HG03039 (cell line): ENCODE measurements around the gene GFRA1.

Experiments used
- ATAC-seq: cut with Tn5 transposase; IDR thresholded peaks from one replicate; pipeline ENCODE4 v1.9.1; 2021; ENCODE audit warnings: mild to moderate bottlenecking, moderate library complexity; ENCODE audit not compliant: unreplicated experiment

Gene GFRA1

DNA sequence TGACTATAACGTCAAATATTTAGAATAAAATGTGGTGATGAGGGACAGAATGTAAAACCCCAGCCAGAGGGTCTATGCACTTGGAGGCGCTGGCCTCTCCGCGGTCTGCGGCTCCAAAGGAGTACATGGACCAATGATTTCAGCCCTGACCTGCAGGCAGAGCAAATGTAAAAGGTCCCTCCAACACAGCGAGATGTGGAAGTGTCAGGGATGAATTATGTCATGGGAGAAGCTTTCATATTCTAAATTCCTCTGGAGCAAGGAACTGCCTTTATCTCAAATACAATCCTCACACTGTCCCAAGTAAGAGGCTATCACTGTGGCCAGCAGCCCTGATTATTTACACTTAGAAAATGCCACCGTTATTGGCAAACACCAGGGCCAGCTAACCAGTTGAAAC is 139.4 kb downstream of the GFRA1 start:
- ATAC-seq, result no peak

- no peak for ATAC-seq
Measured at GRCh38 chr10:116132780-116133399, 140.1 kb downstream of the GFRA1 start.

- ATAC-seq, result no peak
Measured at GRCh38 chr10:116130006-116130405, 143.0 kb downstream of the GFRA1 start.

GRCh38 chr10:116126954-116127695 is 145.9 kb downstream of the GFRA1 start:
- ATAC-seq, result no peak

DNA sequence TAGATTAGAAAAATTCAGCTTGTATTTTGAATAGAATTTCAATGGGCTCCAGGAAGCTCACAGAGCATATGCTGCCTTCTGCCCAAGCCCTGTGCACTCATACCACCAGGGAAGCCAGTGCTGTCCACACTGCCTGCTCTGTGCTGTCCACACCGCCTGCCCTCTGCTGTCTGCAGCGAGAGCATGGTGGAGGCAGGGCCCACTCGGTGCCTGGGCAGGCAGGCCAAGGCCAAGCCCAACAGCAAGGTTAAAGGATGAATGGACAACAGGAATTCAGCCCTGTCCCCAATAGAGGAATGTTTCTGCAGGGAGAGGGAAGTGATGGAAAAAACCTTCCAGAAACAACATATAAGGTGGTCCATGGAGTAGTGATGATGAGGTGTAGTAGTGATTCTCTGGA is 146.8 kb downstream of the GFRA1 start:
- ATAC-seq, result no peak

DNA sequence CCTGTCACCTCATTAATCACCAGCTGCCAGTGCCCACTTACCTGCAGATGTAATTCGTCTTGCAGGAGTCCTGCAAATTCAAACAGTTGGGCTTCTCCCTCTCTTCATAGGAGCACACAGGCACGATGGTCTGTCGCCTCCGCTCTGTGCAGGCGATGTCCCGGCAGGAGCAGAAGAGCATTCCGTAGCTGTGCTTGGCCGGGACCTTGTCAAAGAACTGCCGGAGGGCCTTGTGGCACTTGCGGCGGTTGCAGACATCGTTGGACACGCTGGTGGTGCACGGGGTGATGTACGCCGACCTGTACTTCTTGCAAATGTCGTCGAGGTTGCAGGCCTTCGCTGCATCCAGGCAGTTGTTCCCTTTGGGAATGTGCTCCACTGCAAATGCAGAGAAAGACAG is 147.8 kb downstream of the GFRA1 start:
- ATAC-seq, result no peak

DNA sequence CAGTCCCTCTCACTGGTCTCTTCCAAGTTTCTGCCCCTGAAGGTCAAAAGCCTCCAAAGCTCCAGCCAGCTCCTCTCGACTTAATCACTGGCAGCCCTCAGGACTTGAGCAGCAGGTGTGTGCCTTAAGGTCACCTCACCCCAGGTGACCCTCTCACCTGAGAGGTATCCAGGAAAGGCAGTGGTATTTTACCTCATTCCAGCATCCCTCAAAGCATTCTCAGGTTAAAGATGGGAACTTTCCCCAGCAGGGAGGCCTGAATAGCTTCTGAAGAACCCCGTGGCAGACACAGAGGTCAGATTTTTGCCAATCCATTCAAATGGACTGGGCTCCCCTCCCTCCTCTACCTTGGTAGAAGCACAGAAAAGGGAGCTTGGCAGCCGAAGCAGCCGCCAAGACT is 148.2 kb downstream of the GFRA1 start:
- no peak for ATAC-seq

DNA sequence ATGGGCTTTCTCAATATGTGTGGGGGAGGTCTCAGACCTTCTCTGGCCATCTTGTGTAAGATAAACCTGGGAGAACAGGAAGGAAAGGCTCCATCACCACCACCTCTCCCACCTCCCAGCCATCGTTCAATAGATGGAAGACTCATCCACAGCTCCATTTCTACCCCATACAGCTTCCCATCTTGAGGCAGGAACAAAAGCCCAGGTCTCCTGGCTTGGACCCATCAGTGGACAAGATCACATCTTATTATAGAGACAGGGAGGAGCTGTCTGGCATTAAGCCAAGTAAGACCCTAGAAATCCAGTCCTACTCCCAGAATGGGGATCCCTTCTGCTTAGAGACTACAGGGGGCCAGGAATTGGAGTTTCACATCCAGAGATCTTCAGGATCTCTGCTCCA is 150.3 kb downstream of the GFRA1 start:
- ATAC-seq, result no peak

DNA sequence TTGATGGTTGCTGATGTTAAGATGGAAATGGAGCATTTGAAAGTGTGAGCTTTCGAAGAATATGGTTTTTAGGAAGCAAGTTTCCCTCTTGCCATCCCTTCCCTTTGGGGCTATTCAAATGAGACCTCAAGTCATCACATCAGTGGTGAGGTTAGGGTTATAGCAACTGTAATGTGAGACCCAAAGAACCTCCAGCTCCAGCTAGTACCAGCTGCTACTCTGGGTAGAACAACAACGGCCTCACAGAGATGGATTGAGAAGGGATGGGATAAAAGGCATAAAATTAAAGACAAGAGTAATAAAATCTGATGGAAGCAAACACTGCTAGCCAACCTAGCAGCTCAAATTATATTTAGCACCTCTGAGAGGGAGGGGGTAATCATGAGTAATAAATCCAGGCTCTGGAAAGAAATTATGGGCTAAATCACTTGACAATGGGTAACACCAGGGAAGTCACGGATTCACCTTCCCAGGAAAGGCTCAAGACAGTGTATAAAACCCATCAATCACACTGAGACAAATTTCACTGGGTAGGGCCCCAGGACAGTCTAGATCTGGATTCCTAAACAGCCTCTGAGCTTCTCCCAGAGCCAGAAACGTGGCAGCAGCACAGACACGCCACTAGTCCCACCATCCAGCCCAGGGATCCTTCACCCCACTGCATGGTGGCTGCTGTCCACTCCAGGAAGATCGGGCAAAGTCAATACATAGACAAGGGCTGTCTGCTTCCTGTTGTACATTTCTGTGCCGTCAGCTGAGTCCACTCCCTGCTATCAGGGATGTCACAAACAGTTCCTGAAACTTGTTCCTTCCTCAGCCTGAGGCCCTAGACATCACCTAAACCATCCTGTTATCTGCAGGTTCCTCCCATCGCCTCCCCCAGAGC is 151.1 kb downstream of the GFRA1 start:
- no peak for ATAC-seq

- ATAC-seq, result no peak
Measured at GRCh38 chr10:116120688-116121455, 152.1 kb downstream of the GFRA1 start.

GRCh38 chr10:116118847-116119246 is 154.2 kb downstream of the GFRA1 start:
- ATAC-seq, result no peak

DNA sequence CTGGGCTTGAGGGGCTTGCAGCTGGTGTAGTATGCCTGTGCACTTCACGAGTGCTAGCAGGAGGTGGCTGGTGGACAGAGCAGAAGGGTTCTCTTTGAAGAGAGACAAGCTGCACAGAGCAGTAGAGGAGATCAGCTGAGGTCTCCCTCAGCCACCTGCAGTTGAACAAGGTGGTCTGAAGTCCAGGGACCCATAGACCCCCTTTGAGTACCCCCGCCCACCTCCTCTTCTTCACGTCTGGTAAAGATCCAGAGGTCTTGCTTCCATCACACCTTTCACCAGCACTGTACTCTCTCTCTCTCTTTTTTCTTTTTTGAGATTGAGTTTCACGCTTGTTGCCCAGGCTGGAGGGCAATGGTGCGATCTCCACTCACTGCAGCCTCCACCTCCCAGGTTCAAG is 157.2 kb downstream of the GFRA1 start:
- no peak for ATAC-seq

DNA sequence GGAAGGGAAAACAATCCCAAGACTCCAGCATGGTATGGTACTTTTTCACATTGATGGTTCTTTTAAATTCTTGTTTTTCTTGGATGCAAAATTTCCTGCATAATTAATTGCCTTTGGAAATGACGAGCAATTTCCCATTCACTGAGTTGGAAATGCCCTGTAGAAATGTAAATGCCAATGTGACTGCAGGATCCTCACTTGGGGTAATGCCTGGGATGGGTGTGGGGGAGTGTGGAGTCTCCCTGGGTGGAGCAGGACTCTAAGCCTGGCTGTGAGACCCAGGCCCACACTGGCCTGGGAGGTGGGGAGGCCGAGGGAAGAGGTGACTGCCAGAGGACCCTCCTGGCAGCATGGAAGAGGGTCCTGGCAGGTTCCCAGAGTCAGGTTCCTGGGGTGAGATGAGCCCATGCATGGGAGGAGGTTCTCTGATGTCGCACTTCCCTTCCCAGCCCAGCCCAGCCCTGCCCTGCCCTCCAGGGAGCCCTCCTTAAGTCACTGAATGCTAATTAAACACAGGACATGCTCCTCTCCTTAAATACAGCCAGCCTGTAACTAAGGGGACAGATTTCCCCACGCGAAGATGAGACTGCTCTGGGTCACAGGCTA is 157.9 kb downstream of the GFRA1 start:
- ATAC-seq, result no peak

GRCh38 chr10:116113721-116114501 is 159.1 kb downstream of the GFRA1 start:
- no peak for ATAC-seq

- ATAC-seq, result no peak
Measured at GRCh38 chr10:116112232-116113231, 160.5 kb downstream of the GFRA1 start.

GRCh38 chr10:116111483-116112095 is 161.4 kb downstream of the GFRA1 start:
- no peak for ATAC-seq

- ATAC-seq, result no peak
Measured at GRCh38 chr10:116110736-116111135, 162.3 kb downstream of the GFRA1 start.

DNA sequence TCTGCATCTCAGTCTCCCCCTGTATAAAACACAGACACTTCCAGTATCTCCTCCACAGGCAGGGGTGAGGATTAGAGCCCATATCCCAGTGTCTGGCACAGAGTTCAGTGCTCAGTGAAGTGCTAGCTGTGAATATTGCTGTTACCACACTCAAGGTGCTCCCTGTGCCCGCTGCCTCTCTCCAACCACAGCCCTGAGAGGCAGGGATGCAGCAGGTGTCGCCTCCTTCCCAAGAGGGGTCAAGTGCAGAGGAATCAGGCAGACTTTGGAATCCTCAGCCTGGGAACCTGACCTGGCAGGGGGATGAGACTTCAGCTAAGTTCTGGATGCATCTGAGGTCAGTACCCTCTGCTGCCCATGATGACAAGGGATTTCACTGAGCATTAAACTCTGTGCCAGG is 163.1 kb downstream of the GFRA1 start:
- no peak for ATAC-seq
